PC-9 (cell line): ENCODE results near the gene CD8B2.

Experiments
- EZH2 ChIP-seq: fragments of 200-600 bp; sonication (generic); IDR thresholded peaks from 2 replicates; pipeline ENCODE4 v1.8.0; 2017; ENCODE audit warnings: antibody characterized with exemption, low read depth
- TF ChIP-seq, protein P1 (sequence below): fragments of 200-600 bp; sonication (generic); conservative IDR thresholded peaks from 2 replicates; pipeline ENCODE4 v1.6.1; 2017; ENCODE audit warnings: mixed run types, antibody characterized with exemption, mild to moderate bottlenecking, moderate library complexity

- TF ChIP-seq, protein P1, sequence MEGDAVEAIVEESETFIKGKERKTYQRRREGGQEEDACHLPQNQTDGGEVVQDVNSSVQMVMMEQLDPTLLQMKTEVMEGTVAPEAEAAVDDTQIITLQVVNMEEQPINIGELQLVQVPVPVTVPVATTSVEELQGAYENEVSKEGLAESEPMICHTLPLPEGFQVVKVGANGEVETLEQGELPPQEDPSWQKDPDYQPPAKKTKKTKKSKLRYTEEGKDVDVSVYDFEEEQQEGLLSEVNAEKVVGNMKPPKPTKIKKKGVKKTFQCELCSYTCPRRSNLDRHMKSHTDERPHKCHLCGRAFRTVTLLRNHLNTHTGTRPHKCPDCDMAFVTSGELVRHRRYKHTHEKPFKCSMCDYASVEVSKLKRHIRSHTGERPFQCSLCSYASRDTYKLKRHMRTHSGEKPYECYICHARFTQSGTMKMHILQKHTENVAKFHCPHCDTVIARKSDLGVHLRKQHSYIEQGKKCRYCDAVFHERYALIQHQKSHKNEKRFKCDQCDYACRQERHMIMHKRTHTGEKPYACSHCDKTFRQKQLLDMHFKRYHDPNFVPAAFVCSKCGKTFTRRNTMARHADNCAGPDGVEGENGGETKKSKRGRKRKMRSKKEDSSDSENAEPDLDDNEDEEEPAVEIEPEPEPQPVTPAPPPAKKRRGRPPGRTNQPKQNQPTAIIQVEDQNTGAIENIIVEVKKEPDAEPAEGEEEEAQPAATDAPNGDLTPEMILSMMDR: no peak
- TF ChIP-seq EZH2: no peak
Observed at GRCh38 chr2:106531676-106532214, 44.6 kb downstream of the CD8B2 start.
